Measurements from ENCODE around the gene GSDME. TPM values are rescaled to one million over a fixed set of nuclear protein-coding genes. Genes with fewer than 3 reads are reported as not detected.
A peak's percentile ranks its signal among the peaks of the same experiment; 100 is the strongest.

Gene GSDME
- total and polyA plus RNA-seq, 2 of the 4 experiments (the other 2 are of a cell fraction) = 75.2 to 78.7 TPM

- BruUV-seq (replicated peaks) = no TSS peak
- dilution Hi-C loops (cut with HindIII; ENCODE audit: low sequenced_read_pairs, unreplicated experiment) = no loop called here
Measured at GRCh38 chr7:24707988-24708615, 49.2 kb downstream of the GSDME start.

More at GRCh38 chr7:24707988-24708615, 49.2 kb downstream of the GSDME start:
- DNase-seq = peak; percentile 85
- Histone ChIP-seq H3K27me3 (ENCODE audit: control insufficient read depth, insufficient read depth, low read length) (no peaks in the 10 kb centered on the region), H3K14ac (replicated peaks; ENCODE audit: low read depth, low read length) (peak overlapping the region; percentile 18; the same call in 1 of the 2 replicates), H3K4me1 (ENCODE audit: control insufficient read depth, insufficient read depth, low read length) (peaks cover 17% of the 10 kb centered on the region), H3K9me1 (ENCODE audit: insufficient read depth, low read length) (peaks cover 29% of the 10 kb centered on the region), H3K4ac (ENCODE audit: low read depth, low read length) (peak overlapping the region; percentile 42), H3K36me3 (ENCODE audit: control insufficient read depth, insufficient read depth, low read length) (peaks cover 14% of the 10 kb centered on the region; the same call in 1 of the 2 replicates), H3K4me2 (ENCODE audit: low read depth, low read length) (peak overlapping the region; percentile 6; the same call in 1 of the 2 replicates), H3K9me3 (ENCODE audit: control insufficient read depth, insufficient read depth, low read length) (no peaks in the 10 kb centered on the region), H4K20me1 (ENCODE audit: insufficient read depth, low read length) (peaks cover 5% of the 10 kb centered on the region; the same call in 1 of the 2 replicates), H2BK20ac (ENCODE audit: low read depth, low read length) (no peak overlapping the region), H4K5ac (ENCODE audit: low read depth, low read length) (no peak overlapping the region; the same call in 1 of the 2 replicates), H3K27ac (ENCODE audit: insufficient read depth, low read length) (peak overlapping the region; percentile 89; the same call in 1 of the 2 replicates), H3K56ac (ENCODE audit: extremely low read depth, insufficient read depth, low read length) (no peak overlapping the region), H3K9ac (ENCODE audit: low read depth, low read length) (no peak overlapping the region), H3K4me3 (ENCODE audit: insufficient read depth, low read depth, low read length) (no peak overlapping the region), H2BK120ac (ENCODE audit: low read depth, low read length) (peak overlapping the region; percentile 45), H3K18ac (ENCODE audit: low read depth, low read length) (peak overlapping the region; percentile 9; the same call in 1 of the 2 replicates), H2AK9ac (replicated peaks; ENCODE audit: low read depth, low read length, poor library complexity) (no peak overlapping the region), H4K8ac (ENCODE audit: low read depth in 2 of 2, low read length in 2 of 2) (peak overlapping the region in 1 of 2 experiments; percentile 46; a peak in 1 of 4 replicates), H4K91ac (ENCODE audit: insufficient read depth, low read depth, low read length) (peak overlapping the region; percentile 24; the same call in 1 of the 2 replicates), H2AK5ac (ENCODE audit: low read depth, low read length) (no peak overlapping the region; the same call in 1 of the 2 replicates), H2AFZ (replicated peaks; ENCODE audit: low read length, poor library complexity) (peak overlapping the region; percentile 4), H2BK15ac (ENCODE audit: low read depth, low read length) (no peak overlapping the region; the same call in 2 of the 3 replicates), H3K79me1 (ENCODE audit: low read depth in 1 of 2, low read length in 2 of 2) (peaks cover 8 to 24% of the 10 kb centered on the region in 2 experiments; a peak in 3 of 4 replicates), H2BK5ac (ENCODE audit: low read depth, low read length, poor library complexity, severe bottlenecking) (no peak overlapping the region), H3K23ac (ENCODE audit: low read depth, low read length) (peak overlapping the region; percentile 7; the same call in 1 of the 2 replicates)
- ATAC-seq (ENCODE audit: low read depth) = peak; percentile 80
- intact Hi-C loops (cut with micrococcal nuclease) (loop anchor here (10.0 kb wide), 1 partner anchor 97 kb away; no protein-coding TSS in a partner anchor), in situ Hi-C loops (cut with MboI; ENCODE audit: low sequenced_read_pairs) (no loop called here)
- CTCF ChIA-PET = interaction anchor here (1.0 kb wide), 1 partner anchor 481 kb away, joined by 3 read pairs; no protein-coding TSS in a partner anchor
- TF ChIP-seq FOS (IDR thresholded peaks at IDR 0.05; ENCODE audit: low read depth, low read length) = 0 out of 2 replicates have a peak, but pooled peaks have one; percentile 28
- TF ChIP-seq, protein P1, sequence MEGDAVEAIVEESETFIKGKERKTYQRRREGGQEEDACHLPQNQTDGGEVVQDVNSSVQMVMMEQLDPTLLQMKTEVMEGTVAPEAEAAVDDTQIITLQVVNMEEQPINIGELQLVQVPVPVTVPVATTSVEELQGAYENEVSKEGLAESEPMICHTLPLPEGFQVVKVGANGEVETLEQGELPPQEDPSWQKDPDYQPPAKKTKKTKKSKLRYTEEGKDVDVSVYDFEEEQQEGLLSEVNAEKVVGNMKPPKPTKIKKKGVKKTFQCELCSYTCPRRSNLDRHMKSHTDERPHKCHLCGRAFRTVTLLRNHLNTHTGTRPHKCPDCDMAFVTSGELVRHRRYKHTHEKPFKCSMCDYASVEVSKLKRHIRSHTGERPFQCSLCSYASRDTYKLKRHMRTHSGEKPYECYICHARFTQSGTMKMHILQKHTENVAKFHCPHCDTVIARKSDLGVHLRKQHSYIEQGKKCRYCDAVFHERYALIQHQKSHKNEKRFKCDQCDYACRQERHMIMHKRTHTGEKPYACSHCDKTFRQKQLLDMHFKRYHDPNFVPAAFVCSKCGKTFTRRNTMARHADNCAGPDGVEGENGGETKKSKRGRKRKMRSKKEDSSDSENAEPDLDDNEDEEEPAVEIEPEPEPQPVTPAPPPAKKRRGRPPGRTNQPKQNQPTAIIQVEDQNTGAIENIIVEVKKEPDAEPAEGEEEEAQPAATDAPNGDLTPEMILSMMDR (conservative IDR thresholded peaks at IDR 0.05; ENCODE audit: low read depth, low read length) = no peak
- no peak for TF ChIP-seq MAFK (IDR thresholded peaks at IDR 0.05; ENCODE audit: low read depth, low read length)
- POLR2A ChIA-PET (ENCODE audit: unreplicated experiment) = no interaction called here
- WGBS, 2 experiments (ENCODE audit: extremely low coverage in 2 of 2, insufficient read length in 1 of 2) = 71% methylated on average over 5 of the region's 9 CpGs; no CpG with 5 or more reads in 1 of the 2 experiments
